Cardiac septum (tissue), 1 donor: Measurements from ENCODE around the gene ROBO2. TPM values are rescaled to one million over a fixed set of nuclear protein-coding genes. Genes with fewer than 3 reads are reported as not detected.

Experiments used
- DNase-seq: peaks from one replicate; pipeline ENCODE4 v3.0.0-alpha.2; 2020; ENCODE audit warnings: low spot score
- intact Hi-C: fragments of 100-400 bp; cut with DNase I; formaldehyde crosslinking; loops from one replicate; pipeline ENCODE4 v1.14.0; 2022
- total RNA-seq: library from RNA; stranded (reverse); fragmentation: NEBNext Ultra II Directional; extraction: Animal tissue kit (Norgen Biotek cat#: 25700); gene quantifications from one replicate; pipeline ENCODE4 v1.2.1, GENCODE V29; 2021
- donor health status: DM: no; HTN: no; CAD: no.

Gene ROBO2
- total RNA-seq, 1 donor from 2014 or later: 0.11 TPM

DNA sequence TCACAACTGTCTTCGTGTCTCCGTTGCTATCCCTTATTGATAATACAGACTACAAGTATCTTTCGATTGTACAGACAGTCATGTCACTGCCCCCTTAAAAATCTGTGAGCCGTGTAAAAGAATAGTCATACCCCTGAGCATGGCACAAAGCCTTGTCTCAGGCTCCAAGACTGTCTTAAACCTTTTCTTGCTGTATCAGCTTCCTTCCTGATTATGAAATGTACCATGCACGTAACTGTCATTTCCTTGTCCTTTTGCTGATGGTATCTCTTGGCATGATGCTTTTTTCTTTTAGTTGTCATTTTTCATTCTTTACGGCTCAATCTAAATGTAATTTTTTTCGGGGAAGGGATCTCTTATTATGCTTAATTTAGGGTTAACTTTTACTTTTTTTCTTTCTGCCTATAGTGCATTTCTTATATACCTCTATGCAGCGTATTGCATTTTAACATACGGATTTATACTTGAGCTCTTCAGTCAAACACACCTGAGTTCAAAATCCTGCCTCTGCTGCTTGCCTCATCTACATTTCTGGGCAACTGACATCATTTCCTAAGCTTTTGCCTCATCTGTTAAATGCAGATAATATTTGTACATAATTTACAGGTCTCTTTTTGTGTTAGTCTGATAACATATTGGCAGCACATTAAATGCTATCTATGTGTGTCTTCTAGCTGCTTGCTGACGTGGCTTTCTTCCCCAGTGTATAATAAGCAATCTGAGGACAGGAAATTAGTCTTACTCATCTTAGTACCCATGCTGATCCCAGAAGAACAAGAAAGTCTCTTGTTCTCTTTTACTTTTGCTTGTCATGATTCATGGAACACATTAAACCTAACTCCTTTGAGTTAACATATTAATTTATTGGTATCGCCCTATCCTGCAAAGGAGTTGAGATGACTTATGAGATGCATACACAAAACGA, 57.3 kb downstream of the ROBO2 start:
- DNase-seq: no peak
- intact Hi-C loops: no loop called here

DNA sequence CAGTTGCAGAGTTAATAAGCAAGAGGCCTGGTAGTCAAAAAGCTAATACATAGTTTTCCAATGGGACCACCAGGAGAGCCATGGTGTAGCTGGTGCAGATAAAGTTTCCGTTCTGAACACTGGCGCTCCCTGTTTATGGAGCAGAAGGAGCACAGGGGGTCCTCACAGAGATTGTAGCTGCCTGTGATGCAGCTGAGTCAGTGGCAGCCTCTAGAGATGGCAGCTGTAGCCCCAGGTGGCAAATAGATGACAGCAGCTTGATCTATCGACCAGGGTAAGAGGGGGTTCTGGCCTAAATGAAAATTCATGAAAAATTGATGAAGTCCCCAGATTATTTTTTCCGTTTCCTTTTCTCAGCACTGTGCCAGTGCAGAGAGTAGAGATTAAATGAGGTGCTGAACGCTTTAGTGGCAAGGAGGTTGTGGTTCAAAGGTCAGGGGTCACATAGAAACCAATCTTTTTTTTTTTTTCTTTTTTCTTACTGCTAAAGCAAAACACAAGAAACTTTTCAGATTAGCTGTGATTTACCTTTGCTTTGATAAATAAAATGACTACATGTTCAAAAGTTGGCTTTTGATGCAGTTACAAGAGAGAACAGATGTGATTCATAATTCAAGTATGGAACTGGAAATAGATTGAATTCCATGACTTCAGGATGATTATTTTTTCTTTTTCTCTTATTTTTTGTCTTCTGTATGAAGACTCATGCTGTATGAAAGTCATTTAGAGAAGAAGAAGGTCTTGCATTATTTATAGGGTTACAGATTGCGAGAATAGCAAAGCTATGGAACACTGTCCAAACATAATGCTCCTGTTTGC, 63.3 kb downstream of the ROBO2 start:
- intact Hi-C loops: no loop called here
- no peak for DNase-seq

DNA sequence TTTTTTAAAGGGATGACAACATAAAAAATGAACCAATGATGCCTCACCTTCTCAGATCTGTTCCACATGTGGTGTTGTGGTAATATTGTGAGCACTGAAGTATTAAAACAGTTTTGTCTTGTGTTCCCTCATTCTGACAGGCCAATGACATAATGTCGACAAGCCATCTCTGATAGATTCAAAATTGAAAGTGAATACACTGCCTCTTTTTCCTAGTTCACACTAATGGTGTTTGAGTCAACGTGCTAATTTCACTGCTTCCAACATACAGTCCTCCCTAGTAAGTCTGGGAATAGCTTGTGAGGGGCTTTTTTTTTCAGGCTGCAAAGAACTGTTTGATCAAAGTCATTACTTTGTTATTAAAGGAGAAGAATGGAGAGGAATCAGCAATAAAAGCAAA, 82.8 kb downstream of the ROBO2 start:
- intact Hi-C loops: no loop called here
- DNase-seq: no peak

DNA sequence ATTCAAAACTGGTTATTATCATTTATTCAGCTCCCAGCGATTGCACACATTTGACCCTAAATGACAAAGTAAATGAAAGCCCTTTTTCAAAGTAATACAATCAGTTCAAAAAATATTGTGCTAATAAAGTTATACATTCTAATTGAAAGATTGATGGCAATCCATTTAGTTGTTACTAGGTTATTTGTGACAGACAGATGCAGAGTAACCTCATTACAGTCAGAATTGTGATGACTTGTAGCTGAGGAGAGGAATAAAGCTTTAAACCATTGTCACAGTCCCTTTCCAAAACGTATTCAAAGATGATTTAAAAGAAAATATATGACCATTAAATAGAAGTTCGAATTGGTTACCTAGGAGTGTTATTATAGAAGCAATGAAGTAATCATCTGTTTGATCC, 86.1 kb downstream of the ROBO2 start:
- DNase-seq: no peak
- intact Hi-C loops: no loop called here

DNA sequence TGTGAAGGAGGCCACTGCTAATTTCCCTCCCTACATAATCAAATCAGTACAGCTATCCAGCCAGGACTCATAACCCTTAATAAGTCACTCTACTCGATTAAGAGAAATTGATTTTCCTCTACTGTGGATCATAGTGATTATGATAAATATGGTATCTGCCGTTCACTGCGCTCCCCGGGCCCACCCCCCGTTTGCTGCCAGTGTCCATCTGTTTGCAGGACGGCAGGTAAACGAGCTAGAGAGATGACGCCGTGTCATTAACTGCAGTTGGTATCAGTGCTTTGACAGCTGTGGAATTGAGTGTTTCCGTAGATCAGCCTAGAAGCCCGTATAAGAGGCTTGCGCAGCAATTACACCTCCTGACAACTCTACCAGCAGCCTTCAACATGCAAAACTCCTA, 94.9 kb downstream of the ROBO2 start:
- intact Hi-C loops: no loop called here
- DNase-seq: no peak

DNA sequence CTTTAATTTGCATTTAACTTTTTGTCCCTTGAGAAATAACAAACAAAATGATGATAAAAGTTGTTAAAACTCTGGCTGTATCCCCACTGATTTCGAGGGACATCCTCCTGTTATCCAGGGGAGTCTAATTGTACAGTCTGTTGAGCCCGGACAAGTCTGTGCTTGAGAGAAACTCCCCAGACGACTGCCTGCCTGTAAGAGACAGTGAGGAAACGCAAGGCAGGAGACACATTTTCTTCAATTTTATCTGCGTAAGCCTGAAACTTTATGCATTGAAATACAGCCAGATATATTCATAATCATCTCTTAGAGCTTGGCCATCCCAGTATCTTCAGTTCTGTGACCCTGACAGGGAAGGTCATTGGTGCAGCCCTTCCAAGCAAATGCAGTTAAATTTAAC, 97.7 kb downstream of the ROBO2 start:
- DNase-seq: no peak
- intact Hi-C loops: no loop called here

DNA sequence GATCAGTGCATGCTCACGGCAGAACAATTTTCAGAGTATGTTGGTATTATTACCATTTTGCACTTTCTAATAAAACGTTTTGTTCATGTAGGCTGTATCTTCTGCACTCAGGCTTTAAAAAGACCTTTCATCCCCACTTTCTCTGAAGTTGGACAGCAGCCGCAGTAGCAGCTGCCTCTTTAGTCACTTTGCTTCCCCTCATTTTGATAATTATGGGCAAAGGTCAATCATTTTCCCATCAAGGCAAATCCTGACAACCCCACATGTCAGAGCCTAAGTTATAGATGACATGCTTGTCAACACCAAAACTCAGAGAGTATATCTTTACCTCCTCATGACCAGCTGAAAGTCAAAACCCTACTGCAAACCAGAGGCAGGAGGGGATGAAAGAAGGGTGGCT, 99.7 kb downstream of the ROBO2 start:
- intact Hi-C loops: no loop called here
- DNase-seq: no peak

DNA sequence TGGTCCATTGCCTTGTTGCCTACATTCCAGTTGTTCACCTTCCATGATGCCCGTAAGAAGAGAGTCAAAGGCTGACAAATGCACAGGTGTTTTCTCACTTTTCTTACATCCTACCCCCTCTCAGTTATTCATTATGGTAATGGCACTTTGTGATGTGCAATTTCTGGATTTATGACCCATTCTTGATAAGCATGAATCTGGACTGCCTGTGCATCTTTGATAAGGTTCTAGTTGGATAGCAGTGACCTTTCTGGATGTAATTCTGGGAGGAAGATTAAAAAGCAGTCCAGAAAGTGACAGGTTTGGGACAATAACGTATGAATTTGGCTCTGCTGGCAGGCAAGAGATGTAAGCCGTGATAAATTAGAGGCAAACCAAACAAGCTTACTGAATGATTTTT, 101.5 kb downstream of the ROBO2 start:
- DNase-seq: no peak
- intact Hi-C loops: no loop called here

DNA sequence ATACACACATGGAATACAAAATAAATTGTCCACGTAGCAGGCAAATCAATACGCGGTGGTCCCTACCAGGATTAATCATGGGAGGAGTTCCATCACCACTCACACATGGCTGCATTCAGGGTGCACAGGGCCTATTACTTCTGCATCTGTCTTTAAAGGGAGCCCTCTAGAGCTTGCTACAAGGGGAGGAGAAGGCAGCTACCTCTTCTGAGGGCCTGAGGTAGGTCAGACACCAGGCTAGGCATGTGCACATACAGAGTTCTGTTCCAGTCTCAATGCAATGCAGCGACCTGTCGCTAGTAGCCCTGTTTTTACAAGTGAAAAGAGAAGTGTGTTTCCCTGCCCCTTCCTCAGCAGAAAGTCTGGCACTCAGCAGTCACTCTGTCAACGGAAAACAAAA, 102.7 kb downstream of the ROBO2 start:
- DNase-seq: no peak
- intact Hi-C loops: no loop called here

DNA sequence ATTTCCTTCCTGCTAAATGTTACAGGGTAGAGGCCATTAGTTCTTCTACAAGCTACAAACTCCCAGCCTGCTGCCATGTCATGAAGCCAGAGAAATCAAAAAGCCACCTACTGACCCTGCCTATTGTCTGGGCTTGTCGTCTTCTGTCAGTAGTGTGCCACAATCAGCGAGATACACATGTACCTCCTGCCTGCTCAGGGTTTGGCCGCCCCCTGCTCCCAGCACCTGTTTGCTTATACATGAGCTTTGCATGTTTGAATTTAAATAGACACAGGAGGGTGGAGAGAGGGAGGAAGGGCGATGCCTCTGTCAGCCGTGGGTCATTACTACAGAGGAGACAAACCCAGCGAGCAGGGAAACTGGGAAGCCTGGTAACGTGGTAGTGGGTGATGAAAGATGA, 106.1 kb downstream of the ROBO2 start:
- intact Hi-C loops: no loop called here
- no peak for DNase-seq

DNA sequence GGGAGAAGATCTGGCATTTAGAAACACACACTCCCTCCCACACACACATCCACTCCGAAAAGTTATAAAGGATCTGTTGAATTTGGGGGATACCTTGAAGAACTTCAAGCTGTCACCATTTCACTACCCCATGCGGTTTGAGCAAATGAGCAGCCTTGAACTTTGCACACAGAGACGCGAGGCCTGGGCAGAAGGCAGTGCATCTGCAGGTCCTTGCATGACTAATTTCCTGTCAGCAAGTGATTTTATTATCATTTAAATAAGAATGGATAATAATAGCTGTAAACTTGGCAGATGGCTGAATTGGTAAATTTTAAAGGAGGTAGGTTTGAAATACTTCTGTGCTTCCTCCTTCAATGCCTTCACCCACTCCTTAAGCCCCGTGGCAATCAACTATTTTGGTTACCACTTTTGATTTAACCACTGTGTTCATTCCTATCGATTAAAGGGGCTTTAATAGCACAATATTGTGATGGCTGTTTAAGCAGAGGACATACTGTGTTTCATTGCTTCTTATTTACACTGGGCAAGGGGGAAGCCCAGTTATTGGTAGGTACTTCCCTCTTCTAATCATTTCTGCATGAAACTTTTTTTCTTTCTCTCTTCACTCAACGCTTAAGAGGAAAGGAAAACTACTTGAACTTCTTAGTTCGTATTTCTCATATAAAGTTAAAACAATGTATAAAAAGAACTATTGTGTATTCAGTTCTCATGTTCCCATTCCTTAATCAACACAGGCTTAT, 108.1 kb downstream of the ROBO2 start:
- intact Hi-C loops: no loop called here
- no peak for DNase-seq

DNA sequence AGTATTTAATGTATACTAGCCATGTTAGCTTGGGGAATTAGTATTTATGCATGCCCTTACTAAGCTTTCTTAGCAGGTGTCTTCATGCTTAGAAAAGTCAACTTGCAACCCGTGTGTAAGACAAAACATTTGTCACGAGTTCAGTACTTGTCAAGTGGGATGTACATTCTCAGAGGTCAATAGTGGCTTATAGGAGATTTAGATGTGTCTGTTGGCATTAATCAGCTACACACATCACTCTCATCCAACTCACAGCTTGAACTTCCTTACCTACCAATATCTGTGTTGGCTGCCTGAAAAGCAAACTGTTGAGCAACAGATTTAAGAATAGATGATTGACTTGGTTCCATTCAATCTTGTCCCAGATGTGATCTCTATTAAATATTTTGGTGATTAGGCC, 109.5 kb downstream of the ROBO2 start:
- no peak for DNase-seq

DNA sequence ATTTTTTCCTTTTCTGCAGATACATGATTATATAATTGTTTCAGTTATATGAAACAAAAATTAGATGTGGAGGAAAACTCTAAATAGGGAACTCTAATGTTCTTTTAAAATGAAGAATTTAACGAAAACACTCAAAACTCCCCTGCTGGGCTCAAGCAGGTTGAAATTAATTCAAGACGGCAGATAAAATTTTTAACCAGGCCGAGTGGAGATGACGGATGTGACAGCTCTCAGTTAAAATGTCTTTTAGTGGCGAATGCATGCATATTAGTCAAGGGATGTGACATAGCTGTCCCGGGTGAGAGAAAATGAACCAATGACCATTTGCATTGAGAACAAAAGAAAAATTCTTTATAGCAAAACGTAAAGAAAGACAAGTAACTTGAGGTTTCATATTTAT, 110.1 kb downstream of the ROBO2 start:
- DNase-seq: no peak
- intact Hi-C loops: no loop called here

More for the DNA sequence above, 109.5 kb downstream of the ROBO2 start:
- intact Hi-C loops: no loop called here

DNA sequence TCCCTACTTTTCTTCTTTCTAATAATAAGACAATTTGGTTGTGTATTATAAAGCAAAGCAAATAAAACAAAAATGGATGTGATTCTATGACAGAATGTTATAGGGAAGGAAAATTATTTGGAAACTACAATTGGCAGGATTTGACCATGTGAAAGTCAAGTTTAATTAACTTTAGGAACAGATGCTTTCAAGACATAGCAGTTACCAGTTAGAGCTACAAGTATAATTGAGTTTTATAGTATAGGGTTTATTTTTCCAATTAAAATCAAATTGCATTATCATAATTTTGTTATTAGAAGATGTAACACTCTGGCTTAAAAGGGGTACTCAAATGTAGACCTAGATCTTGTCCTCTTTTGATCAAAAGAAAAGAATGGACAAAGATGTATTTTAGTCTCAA, 110.9 kb downstream of the ROBO2 start:
- no peak for DNase-seq
- intact Hi-C loops: no loop called here

DNA sequence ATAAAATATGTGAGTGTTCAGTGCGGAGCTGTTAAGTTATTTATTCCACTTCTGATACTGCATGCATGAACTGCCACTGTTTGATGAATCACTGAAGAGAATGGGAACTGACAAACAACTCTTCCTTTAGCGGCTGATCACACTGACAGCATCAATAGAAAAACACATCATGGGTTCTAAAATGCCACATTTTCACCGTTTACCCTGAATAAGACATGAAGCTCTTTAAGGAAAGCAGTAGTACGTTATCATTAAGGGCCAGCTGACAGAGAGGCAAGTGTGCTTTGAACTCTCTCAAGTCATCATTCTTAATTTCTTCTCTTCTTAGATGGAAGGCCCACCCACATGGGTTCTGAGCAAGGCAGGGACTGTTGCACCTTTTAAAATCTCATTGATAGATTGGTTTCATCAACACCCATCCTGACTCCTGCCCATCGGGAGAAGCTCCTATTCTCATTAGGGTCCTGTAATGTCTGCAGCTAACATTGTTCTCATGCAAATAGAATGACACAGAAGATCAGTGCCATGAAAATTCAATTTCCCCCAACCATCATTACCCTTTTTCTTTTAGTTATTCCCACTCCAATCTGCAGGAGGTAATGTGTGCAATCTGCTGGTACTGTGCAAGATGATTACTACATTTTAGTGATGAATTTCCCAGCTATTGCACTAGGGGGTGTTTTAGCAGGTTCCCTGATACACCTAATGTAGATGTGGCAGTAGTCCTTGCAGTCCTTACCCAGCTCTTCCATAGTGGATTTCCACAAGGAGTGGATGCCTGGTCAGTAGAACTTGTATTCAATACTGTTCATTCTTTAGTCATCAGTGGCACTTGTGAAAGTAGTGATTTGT, 119.1 kb downstream of the ROBO2 start:
- intact Hi-C loops: no loop called here
- no peak for DNase-seq

DNA sequence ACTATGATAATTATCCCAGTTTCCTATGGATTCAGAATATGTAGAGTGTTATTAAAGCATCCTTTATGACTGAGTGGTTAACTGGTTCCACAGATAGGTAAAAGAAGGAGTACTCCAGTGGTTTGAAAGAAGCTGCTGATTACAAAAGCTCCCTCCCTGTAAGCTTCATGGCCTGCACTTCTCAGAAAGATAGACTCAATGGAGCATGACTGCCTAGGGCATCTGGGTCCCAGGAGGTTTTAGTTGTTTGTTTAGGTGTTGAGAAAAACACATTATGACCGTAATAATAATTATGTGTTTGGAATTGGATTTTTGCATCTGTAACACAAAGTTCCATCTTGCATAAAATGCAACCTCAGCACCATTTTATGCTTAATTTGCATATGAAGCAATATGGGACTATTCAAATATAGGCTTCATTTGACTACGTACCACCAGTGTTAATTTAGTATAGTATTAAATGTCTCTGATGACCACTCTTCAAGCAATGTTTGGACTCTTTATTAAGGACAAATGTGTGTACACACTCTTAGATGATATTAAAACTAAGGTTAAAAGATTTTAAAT, 121.1 kb downstream of the ROBO2 start:
- DNase-seq: no peak
- intact Hi-C loops: no loop called here

DNA sequence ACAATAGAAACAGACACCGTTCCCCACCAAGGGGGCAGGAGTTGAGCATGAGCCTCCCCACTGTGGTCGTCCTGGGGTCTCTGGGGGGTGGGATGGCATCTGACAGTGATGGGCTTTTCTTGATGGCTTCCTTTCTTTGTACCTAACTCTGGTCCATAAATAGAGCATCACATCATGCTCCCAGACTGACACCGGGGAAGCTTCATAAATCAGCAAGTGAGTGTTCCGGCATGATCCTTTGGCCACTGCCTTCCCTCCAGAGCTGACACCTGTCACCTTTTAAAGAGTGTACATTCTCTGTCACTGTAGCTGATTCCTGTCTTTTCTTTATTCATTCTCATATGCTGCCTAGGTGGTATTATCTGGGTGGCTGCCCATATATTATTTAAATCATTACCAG, 129.9 kb downstream of the ROBO2 start:
- no peak for DNase-seq
- intact Hi-C loops: no loop called here

DNA sequence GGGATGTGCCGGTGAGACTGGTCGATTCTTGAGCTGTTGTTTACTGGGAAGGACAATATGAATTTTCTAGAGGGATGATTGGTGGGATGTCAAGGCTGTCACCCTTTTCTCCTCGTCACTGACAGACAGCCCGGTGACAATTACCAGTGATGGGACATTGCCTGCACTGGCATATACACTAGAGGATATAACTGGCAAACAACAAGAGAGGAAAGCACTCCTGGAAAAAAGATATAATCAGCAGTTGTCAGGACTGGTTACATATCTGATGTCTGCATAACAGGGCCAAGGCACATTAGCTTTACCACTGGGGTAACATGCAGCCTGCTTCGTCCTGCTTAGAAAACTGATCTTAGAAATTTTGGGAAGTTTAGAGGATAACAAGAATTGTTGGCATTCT, 131.1 kb downstream of the ROBO2 start:
- intact Hi-C loops: no loop called here

DNA sequence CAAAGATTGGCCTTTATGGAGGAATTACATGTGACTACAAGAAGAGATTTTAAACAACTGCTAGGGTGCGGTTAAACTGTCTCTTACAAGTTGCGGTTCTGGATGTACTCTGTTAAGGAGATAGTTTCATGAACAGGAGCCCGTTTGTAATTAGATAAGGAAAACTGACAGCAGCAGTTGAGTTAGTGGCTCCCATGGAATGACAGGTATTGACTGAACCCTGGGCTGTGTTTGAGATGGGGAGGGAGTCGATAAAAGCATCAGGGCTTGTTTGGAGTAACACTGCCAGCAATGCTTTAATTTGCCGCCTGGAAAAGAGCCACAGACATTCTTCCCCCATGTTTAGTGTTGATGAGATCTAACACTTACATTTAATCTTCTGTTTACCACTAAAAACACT, 139.9 kb downstream of the ROBO2 start:
- intact Hi-C loops: no loop called here
- no peak for DNase-seq

More for the DNA sequence above, 131.1 kb downstream of the ROBO2 start:
- DNase-seq: no peak
